GM18526 (cell line): Measurements from ENCODE around the gene CAPS.

Experiments used
- POLR2A ChIP-seq: IDR thresholded peaks from 3 replicates; pipeline ENCODE4 v1.6.1; 2011; ENCODE audit not compliant: insufficient read length; ENCODE audit errors: extremely low read depth

Gene CAPS

GRCh38 chr19:5921516-5922160 is 7.6 kb downstream of the CAPS start:
- no peak for TF ChIP-seq POLR2A

GRCh38 chr19:5922161-5922545 is 8.1 kb downstream of the CAPS start:
- TF ChIP-seq POLR2A = no peak

GRCh38 chr19:5923356-5923755 is 9.3 kb downstream of the CAPS start:
- no peak for TF ChIP-seq POLR2A

GRCh38 chr19:5925830-5926427 is 11.9 kb downstream of the CAPS start:
- TF ChIP-seq POLR2A = no peak

- no peak for TF ChIP-seq POLR2A
These were observed 12.8 kb downstream of the CAPS start for GRCh38 chr19:5926641-5927440.

- no peak for TF ChIP-seq POLR2A
These were observed 13.4 kb downstream of the CAPS start for GRCh38 chr19:5927441-5927821.

- TF ChIP-seq POLR2A = no peak
These were observed 15.1 kb downstream of the CAPS start for GRCh38 chr19:5929179-5929578.

GRCh38 chr19:5929625-5930024 is 15.6 kb downstream of the CAPS start:
- no peak for TF ChIP-seq POLR2A

- no peak for TF ChIP-seq POLR2A
These were observed 17.2 kb downstream of the CAPS start for GRCh38 chr19:5931251-5931650.

GRCh38 chr19:5932146-5932545 is 18.1 kb downstream of the CAPS start:
- TF ChIP-seq POLR2A = no peak

GRCh38 chr19:5932609-5933262 is 18.7 kb downstream of the CAPS start:
- TF ChIP-seq POLR2A = no peak

- no peak for TF ChIP-seq POLR2A
These were observed 19.5 kb downstream of the CAPS start for GRCh38 chr19:5933391-5934068.

- no peak for TF ChIP-seq POLR2A
These were observed 20.0 kb downstream of the CAPS start for GRCh38 chr19:5934069-5934401.

- TF ChIP-seq POLR2A = no peak
These were observed 20.9 kb downstream of the CAPS start for GRCh38 chr19:5934774-5935472.

- TF ChIP-seq POLR2A = no peak
These were observed 21.6 kb downstream of the CAPS start for GRCh38 chr19:5935473-5936291.

- TF ChIP-seq POLR2A = no peak
These were observed 22.2 kb downstream of the CAPS start for GRCh38 chr19:5936292-5936592.
